Activated CD8-positive, alpha-beta memory T cell treated with anti-CD3 and anti-CD28 coated beads for 36 hours (primary cell): ENCODE data around the gene EPDR1. TPM values are rescaled to one million over a fixed set of nuclear protein-coding genes. Genes with fewer than 3 reads are reported as not detected.

Source experiments
- CTCF ChIA-PET: fragments of 350-600 bp; sonication (Branson Sonifier 250); formaldehyde crosslinking; loops from one replicate; lab custom pipeline; 2021; ENCODE audit warnings: antibody characterized with exemption; lab: Charles Lee
- POLR2A ChIA-PET: fragments of 350-600 bp; sonication (Branson Sonifier 250); formaldehyde crosslinking; loops from one replicate; lab custom pipeline; 2021; ENCODE audit warnings: antibody characterized with exemption; lab: Charles Lee
- total RNA-seq, 2 experiments: library from RNA; stranded (reverse); gene quantifications; one replicate each; pipeline ENCODE4 v1.2.3, GENCODE V29; 2021

The EPDR1 gene
- 1 to 10 TPM; 1.3 to 2.3 TPM for total RNA-seq

GRCh38 chr7:37920305-37920848, at the start of gene EPDR1:
Gene EPDR1 (plus strand): TSS chr7:37920640. CDS start chr7:37920940, 300 bp downstream.
- ChIA-PET POLR2A (no interaction called here), CTCF (interaction anchor here (0.5 to 1.1 kb wide), 2 partner anchors 37 to 517 kb away, joined by 3 read pairs; no protein-coding TSS in a partner anchor)

DNA sequence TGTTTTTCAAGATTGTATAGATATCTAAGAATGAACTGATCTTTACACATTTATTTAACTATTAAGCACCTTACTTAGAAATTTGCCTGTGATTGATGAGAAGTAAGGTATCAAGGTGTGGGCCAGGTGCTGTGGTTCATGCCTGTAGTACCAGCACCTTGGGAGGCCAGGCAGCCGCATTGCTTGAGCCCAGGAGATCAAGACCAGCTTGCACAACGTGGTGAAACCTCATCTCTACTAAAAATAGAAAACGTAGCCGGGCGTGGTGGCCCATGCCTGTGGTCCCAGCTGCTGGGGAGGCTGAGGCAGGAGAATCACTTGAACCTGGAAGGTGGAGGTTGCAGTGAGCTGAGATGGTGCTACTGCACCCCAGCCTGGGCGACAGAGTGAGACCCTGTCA, 38.4 kb upstream of the EPDR1 start:
- ChIA-PET CTCF (no interaction called here), POLR2A (no interaction called here)

- ChIA-PET CTCF (no interaction called here), POLR2A (no interaction called here)
These were observed 27.1 kb upstream of the EPDR1 start for GRCh38 chr7:37893359-37893758.

DNA sequence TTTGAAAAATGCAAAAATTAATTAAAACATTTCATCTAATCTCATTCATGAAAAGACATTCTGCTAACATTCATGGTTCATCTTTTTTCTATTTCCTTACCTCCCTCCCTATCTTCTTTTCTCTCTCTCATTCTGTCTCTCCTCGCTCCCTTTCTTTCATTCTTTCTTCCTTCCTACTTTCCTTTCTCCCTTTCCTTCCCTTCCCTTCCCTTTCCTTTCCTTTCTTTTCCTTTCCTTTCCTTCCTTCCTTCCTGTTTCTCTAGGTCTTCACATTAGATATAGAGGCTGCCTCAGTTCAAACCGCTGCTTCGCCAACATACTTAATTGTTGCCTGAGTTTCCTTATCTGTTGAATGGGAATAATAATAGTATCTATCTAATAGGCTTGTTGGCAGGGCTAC, 25.8 kb upstream of the EPDR1 start:
- ChIA-PET POLR2A (no interaction called here), CTCF (no interaction called here)

DNA sequence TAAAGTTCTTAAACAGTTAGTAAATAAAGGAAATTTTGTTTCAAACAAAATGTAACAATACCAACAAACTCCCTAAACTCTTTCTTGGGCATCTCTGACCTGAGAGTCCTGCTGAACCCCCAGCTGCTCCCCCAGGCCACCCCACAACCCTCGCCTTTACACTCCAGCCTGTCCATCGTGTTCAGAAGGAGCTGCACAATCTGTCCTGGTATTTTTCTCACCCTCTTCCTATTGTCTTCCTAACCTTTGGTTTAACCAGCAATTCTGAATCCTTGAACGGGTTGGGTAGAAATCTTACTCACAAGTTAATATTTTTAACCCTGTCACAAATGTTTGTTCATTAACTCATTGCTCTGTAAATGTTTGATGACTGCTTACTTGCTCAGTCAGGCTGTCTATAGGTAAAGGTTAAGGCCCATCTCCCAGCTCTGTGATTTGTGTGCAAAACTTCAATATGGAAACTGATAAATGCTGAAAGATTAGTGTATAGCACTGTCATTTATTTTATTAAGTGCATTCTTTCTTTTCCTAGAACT, 20.7 kb upstream of the EPDR1 start:
- CTCF ChIA-PET = no interaction called here

DNA sequence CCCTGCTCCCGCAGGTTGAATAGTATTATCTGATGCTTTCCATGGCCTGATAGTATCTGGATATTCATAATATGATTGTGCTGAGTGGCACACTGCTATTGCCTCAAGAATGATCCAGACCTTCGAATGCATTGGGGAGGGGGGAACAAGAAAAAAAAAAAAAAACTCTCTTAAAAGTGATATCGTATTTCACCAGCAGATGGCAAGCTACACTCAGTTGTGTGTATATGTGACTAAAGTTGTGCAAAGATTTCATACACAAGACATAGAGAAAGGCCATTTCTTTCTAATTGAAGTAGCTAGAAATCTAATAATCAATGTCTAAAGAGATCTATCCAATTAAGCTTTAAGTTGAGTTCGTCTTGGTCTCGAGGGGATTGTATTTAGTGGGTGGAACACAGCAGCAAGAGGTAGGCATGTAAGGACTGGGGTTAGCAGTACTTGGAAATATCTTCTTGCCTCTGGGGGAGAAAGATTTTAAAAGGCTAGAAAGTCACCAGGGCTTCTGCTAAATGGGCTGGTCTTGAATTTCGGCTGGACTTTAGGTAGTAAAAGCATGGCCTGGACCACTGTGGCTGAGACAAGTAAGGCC, 19.1 kb upstream of the EPDR1 start:
- ChIA-PET POLR2A (no interaction called here), CTCF (interaction anchor here (0.7 to 1.9 kb wide), 5 partner anchors 16 to 473 kb away, joined by 3 to 8 read pairs (median 4); partner anchors contain the start of gene SFRP4)

More for the DNA sequence above, 20.7 kb upstream of the EPDR1 start:
- POLR2A ChIA-PET = no interaction called here

DNA sequence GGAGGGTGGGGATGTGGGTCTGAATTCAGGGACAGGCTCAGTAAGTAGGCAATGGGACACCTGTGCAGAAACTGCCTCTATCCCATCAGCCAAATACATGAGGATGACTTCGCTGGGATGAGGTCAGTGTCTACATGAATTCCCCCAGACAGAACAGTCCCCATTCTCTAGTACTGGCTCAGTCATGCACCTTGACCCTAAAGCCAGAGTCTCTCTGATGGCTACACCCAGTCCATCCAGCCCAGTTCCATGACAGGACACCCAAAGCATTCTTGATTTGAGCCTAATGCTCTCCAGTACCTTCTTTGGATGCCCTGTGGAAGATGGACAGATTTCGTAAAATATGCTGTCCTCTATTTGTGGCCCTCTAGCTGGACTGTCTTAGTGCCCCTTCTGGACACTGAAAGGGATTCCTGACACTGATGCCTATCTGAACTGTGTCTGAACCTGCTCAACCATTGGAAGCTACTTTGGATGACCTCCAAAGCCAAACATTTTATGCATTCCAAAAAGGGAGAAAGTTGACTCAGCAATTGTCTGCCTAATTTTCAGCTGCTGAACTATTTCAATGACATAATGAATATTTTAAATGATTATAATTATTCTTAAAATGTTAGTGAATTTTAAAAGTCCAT, 18.4 kb upstream of the EPDR1 start:
- POLR2A ChIA-PET = no interaction called here
- CTCF ChIA-PET = interaction anchor here (0.7 to 1.9 kb wide), 4 partner anchors 15 to 472 kb away, joined by 3 to 8 read pairs (median 4); partner anchors contain the start of gene SFRP4

DNA sequence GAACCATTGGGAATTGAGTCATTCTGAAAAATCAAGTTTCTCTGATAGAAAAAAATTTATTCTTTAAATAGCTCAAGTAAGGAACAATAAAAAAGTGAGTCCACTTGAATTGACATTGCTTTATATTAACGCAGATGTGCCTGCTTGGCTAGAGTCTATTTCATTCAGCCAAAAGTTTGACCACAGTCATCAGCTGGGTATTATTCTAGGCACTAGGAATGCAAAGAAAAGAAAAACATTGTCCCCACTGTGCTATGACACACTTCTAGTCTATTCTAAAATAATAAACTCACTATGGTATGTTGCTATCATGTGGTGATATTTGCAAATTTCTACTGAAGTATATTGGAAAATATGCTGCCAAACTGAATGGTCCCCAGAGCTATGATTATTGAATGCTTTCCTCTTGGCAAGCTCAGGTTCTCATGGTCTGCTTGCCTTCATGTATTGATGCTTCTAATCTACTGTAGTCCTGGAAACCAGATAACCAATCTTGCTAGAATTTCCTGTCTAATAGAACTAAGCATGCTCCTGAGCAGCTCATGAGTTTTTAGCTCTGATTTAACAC, 12.1 kb upstream of the EPDR1 start:
- POLR2A ChIA-PET = no interaction called here
- CTCF ChIA-PET = interaction anchor here (2.8 kb wide), 1 partner anchor 9 kb away, joined by 11 read pairs; the partner anchor contains the start of gene SFRP4

- ChIA-PET POLR2A (no interaction called here), CTCF (no interaction called here)
These were observed 7.7 kb upstream of the EPDR1 start for GRCh38 chr7:37912756-37913155.

- CTCF ChIA-PET = no interaction called here
- POLR2A ChIA-PET = no interaction called here
These were observed 5.0 kb upstream of the EPDR1 start for GRCh38 chr7:37915438-37915837.

DNA sequence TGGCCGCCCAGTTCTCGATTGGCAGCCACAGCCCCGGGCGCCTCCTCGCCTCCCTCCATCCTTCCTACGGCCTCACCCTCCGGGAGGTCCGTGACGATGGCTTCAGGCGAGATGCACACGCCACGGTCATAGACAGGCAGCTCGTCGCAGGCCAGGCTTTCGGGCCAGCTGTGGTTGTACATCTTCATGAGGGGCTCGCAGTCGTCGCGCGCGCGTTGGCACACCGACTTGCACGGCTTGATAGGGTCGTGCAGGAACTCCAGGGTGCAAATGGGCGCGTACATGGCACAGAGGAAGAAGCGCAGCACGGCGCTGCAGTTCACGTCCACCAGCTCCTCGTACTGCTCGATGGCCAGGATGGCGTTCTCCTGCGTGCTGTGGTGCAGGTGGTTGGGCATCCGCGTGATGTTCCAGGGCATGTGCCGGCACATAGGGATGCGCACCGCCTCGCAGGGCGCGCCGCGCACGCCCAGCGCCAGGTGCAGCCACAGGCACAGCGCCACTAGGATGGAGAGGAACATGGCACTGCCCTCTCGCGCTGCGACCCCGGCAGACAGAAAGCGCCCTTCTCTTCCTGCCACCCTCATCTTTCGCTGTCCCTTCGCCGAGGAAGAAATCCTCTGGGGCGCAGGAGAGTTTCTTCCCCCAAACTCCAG, 4.3 kb upstream of the EPDR1 start:
- ChIA-PET CTCF (interaction anchor here (0.6 to 2.0 kb wide), 3 partner anchors 9 to 981 kb away, joined by 3 to 11 read pairs (median 3); no protein-coding TSS in a partner anchor), POLR2A (no interaction called here)

GRCh38 chr7:37916673-37917660, 3.5 kb upstream of the EPDR1 start, which contains the start of gene SFRP4:
Gene SFRP4 (minus strand): TSS chr7:37916817. CDS start chr7:37916537, 280 bp downstream.
- CTCF ChIA-PET = interaction anchor here (0.6 to 2.0 kb wide), 5 partner anchors 10 to 980 kb away, joined by 3 to 11 read pairs (median 3); no protein-coding TSS in a partner anchor

DNA sequence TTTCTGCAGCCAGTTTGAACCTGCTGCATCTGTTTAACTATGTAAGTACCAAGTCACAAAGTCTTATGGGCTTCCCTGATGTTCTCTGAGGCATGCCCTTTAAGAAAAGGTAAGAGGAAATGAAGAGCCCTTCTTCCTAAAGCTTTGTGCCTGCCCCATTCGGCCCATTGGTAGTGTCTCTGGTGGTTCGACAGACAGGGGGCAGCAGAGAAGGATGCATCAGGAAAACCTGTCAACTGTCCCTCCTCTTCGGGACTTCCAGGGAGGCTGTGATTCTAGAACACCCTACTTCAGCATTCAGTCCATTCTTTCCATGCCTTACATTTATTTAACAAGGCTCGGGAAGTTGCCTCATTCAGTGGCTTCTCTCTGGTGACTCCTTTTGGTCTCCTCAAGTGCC, 1.9 kb upstream of the EPDR1 start:
- ChIA-PET POLR2A (no interaction called here), CTCF (no interaction called here)

More at GRCh38 chr7:37916673-37917660, 3.5 kb upstream of the EPDR1 start, which contains the start of gene SFRP4:
- POLR2A ChIA-PET = no interaction called here

DNA sequence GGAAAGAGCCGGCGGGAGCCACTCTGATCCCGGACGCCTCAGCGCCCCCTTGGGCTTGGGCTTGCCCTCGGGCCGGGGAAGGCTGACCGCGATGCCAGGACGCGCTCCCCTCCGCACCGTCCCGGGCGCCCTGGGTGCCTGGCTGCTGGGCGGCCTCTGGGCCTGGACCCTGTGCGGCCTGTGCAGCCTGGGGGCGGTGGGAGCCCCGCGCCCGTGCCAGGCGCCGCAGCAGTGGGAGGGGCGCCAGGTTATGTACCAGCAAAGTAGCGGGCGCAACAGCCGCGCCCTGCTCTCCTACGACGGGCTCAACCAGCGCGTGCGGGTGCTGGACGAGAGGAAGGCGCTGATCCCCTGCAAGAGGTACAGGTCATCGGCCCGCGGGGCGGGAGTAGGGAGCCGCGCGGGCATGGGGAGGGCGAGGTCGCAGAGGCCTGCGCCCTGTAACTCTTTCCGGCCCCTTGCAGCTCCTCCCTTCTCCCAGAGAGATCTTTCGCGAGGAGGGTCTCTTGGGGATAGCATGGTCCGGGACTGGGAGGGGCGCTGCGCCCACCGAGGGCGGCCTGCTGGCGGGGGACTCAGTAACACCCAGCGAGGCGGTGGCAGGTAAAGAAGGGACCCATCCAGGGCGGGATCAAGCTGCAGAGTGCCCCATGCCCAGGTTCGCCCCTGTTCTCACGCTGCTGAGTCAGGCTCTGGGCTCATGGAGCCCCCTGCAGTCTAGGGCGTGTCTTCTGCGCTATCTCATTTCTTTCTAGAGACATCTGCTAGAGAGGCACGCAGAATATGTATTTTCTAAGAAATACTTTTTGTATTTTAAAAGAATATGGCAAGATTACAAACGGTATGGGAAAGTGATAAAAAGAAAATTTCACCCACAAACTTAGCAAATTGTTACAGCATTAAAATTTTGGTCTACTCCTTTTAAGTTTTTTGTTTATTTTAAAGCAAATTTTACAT, 687 bp downstream of the EPDR1 start:
- ChIA-PET CTCF (interaction anchor here (1.1 kb wide), 1 partner anchor 38 kb away, joined by 3 read pairs; no protein-coding TSS in a partner anchor), POLR2A (no interaction called here)

GRCh38 chr7:37921876-37922275, 1.4 kb downstream of the EPDR1 start:
- POLR2A ChIA-PET = no interaction called here
- CTCF ChIA-PET = no interaction called here

DNA sequence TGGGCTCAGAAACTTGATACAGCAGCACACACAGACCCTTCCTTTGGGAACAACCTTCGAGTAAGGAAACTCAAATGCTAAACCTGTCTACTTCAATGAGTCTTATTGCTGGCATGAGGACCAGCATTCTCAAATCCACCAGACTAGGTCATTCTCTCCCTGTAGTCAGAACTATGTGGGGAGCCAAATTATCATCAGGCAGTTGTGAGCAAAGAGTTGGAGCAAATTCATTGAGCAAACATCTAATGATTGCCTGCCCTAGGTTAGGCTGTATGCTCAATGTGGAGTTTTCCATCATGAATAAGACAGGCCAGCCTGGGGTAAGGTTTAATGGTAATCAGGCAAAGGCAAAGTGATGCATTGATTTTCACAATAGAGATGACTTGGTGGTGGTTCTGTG, 3.6 kb downstream of the EPDR1 start:
- POLR2A ChIA-PET = no interaction called here

DNA sequence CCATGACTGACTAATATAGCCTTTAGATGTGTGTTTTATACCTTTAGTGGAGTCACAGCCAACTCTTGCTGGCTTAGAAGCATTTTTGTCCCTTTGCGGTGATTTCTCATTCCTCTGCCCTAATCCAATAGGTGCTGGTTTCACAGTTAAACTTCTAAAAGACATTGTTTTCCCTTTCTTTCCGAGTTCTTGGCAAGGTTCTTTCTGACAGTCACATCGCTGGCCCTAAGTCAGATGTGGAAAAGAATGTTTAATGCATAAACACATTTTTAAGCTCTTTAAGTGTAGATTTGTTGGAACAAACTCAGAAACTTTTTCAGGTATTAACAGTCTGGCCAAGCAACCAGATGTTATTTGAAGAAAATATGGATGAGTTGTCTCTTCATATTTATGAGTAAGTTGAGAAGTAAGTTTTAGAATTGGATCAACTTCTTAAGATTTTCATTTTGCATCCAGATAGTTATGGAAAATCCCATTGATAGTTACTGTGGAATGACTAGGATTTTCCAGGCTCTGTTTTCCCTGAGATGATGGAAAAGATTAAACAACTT, 4.1 kb downstream of the EPDR1 start:
- POLR2A ChIA-PET = no interaction called here
- CTCF ChIA-PET = no interaction called here

More for the DNA sequence above, 3.6 kb downstream of the EPDR1 start:
- CTCF ChIA-PET = no interaction called here
